ENCODE results near the gene NOP53.

NOP53 gene

GRCh38 chr19:47778049-47778953 lies 33.0 kb downstream of the NOP53 start, which contains the start of gene SELENOW:
Gene SELENOW (plus strand): TSS chr19:47778703. CDS start chr19:47778786, 83 bp downstream.
- peak; percentile 44 for DNase-seq (ENCODE audit: low read depth)
- TF ChIP-seq CTCF (conservative IDR thresholded peaks at IDR 0.05; ENCODE audit: control insufficient read depth, insufficient read depth, low read depth, low read length), result no peak
- peak within 1 kb of the TSS; percentile 87 for H3K4me3 ChIP-seq (ENCODE audit: control insufficient read depth, low read depth, low read length)

DNA sequence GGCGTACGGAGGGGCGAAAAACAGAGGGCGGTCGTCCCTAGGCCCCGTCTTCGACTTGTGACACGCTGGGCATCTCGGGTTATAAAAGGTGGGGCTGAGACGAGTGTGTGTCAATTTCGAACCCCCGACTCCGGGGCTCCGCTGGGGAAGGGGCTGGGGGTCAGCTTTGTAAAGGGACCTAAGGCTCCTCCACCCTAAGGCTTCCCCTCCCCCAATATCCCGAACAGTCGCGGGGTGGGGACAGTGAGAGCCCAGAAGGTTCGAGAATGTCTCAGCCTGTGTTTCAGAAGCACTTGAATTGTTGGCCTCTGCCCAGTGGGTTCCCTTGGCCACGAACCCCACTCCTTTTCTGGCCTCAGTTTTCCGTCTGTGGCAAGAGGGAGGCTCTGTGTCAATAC lies 33.6 kb downstream of the NOP53 start:
- peak overlapping the region; percentile 87 for H3K4me3 ChIP-seq (ENCODE audit: control insufficient read depth, low read depth, low read length)
- peak; percentile 27 for DNase-seq (ENCODE audit: low read depth)
- TF ChIP-seq CTCF (conservative IDR thresholded peaks at IDR 0.05; ENCODE audit: control insufficient read depth, insufficient read depth, low read depth, low read length), result no peak

DNA sequence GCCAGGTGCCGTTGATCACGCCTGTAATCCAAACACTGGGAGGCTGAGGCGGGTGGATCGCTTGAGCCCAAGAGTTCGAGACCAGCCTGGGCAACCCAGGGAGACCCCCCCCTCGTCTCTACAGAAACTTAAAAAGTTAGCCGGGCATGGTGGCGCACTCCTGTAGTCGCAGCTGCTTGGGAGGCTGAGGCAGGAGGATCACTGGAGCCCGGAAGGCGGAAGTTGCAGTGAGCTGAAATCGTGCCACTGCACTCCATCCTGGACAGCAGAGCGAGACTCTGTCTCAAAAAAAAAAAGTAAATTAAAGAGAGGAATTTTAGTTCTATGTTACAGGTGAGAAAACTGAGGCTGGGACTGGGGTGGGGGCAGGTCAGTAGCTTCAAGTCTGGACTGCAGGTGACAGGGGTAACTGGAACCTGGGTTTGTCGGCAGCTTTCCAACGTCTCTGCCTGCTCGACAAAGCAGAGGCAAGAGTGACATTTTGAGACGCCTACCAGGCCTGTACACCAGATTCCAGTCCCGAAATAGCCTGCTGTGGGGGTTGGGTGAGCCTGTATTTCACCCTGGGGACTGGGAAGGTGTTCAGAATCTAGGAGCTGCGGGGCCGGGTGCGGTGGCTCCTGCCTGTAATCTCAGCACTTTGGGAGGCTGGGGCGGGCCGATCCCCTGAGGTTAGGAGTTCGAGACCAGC lies 34.3 kb downstream of the NOP53 start:
- no peak for TF ChIP-seq CTCF (conservative IDR thresholded peaks at IDR 0.05; ENCODE audit: control insufficient read depth, insufficient read depth, low read depth, low read length)
- H3K4me3 ChIP-seq (ENCODE audit: control insufficient read depth, low read depth, low read length), result peak overlapping the region; percentile 87
- no peak for DNase-seq (ENCODE audit: low read depth)

DNA sequence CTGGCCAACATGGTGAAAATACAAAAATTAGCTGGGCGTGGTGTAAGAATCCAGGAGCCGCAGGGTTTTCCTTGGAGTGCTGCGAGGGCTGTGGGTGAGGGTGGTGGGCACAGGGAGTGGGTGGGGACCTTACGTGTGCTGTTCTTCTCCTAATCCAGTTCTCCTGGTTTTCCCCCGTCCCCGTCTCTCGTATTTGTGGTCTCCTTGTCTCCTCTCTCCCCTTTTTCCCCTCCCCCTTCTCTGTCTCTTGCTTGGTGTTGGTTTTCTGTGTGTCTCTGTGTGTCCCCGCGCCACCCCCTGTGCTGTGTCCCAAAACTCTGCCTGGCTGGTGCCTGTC lies 34.8 kb downstream of the NOP53 start:
- DNase-seq (ENCODE audit: low read depth), result no peak
- TF ChIP-seq CTCF (conservative IDR thresholded peaks at IDR 0.05; ENCODE audit: control insufficient read depth, insufficient read depth, low read depth, low read length), result no peak
- no peak overlapping the region for H3K4me3 ChIP-seq (ENCODE audit: control insufficient read depth, low read depth, low read length)

DNA sequence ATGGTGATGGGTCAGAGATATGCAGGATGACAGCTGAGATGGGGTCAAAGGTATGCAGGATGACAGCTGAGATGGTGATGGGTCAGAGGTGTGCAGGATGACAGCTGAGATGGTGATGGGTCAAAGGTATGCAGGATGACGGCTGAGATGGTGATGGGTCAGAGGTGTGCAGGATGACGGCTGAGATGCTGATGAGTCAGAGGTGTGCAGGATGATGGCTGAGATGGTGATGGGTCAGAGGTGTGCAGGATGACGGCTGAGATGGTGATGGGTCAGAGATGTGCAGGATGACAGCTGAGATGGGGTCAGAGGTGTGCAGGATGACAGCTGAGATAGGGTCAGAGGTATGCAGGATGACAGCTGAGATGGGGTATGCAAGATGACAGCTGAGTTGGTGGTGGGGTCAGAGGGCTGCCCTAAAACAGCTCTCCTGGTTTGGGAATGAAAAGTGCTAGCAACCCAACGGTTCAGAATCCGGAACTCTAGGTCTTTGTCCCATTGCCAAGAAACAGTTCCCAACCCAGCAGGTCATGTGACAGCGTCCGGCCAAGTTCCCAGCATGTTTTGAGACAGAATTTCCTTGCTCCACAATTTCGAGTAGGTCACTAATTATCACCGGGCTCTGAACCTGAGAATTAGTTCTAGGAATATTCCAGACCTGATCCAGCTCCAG lies 36.4 kb downstream of the NOP53 start:
- no peak overlapping the region for H3K4me3 ChIP-seq (ENCODE audit: control insufficient read depth, low read depth, low read length)
- DNase-seq (ENCODE audit: low read depth), result no peak

More for the DNA sequence above, 36.4 kb downstream of the NOP53 start:
- no peak for TF ChIP-seq CTCF (conservative IDR thresholded peaks at IDR 0.05; ENCODE audit: control insufficient read depth, insufficient read depth, low read depth, low read length)
